GM23248 (cell line): Measurements from ENCODE around the gene CHAF1A. TPM values are rescaled to one million over a fixed set of nuclear protein-coding genes. Genes with fewer than 3 reads are reported as not detected.

ENCODE experiments used
- DNase-seq: peaks from one replicate; pipeline ENCODE4 v3.0.0-alpha.2; 2015
- H2AFZ ChIP-seq: fragments of 200-600 bp; sonication (generic); 2 replicates; pipeline ENCODE4 v1.6.1; 2016; ENCODE audit warnings: antibody characterized with exemption
- H3F3A ChIP-seq: fragments of 200-600 bp; sonication (generic); 2 replicates; pipeline ENCODE4 v1.6.1; 2016; ENCODE audit warnings: mild to moderate bottlenecking, antibody characterized with exemption, mixed run types; ENCODE audit not compliant: insufficient read depth
- H3K27ac ChIP-seq: fragments of 200-600 bp; sonication (generic); 2 replicates; pipeline ENCODE4 v1.5.1; 2016; ENCODE audit warnings: mild to moderate bottlenecking
- H3K27me3 ChIP-seq: fragments of 200-600 bp; sonication (generic); replicated peaks from 2 replicates; pipeline ENCODE4 v1.6.1; 2016; ENCODE audit warnings: mild to moderate bottlenecking; ENCODE audit not compliant: insufficient read depth
- H3K36me3 ChIP-seq: fragments of 200-600 bp; sonication (generic); 2 replicates; pipeline ENCODE4 v1.6.1; 2016; ENCODE audit warnings: low read depth, mild to moderate bottlenecking
- H3K4me1 ChIP-seq: fragments of 200-600 bp; sonication (generic); 2 replicates; pipeline ENCODE4 v1.6.1; 2016; ENCODE audit warnings: mild to moderate bottlenecking; ENCODE audit not compliant: insufficient read depth
- H3K4me2 ChIP-seq: fragments of 200-600 bp; sonication (generic); one replicate; pipeline ENCODE4 v1.6.1; 2016; ENCODE audit warnings: mild to moderate bottlenecking; ENCODE audit not compliant: unreplicated experiment
- H3K4me3 ChIP-seq: fragments of 200-600 bp; sonication (generic); 2 replicates; pipeline ENCODE4 v1.5.1; 2016; ENCODE audit warnings: mild to moderate bottlenecking
- H3K79me2 ChIP-seq: fragments of 200-600 bp; sonication (generic); 2 replicates; pipeline ENCODE4 v1.6.1; 2016; ENCODE audit warnings: mild to moderate bottlenecking; ENCODE audit not compliant: insufficient read depth
- H3K9ac ChIP-seq: fragments of 200-600 bp; sonication (generic); 2 replicates; pipeline ENCODE4 v1.6.1; 2016; ENCODE audit warnings: mild to moderate bottlenecking
- H3K9me2 ChIP-seq: fragments of 200-600 bp; sonication (generic); 2 replicates; pipeline ENCODE4 v1.6.1; 2016; ENCODE audit warnings: mixed run types, mild to moderate bottlenecking, moderate library complexity; ENCODE audit not compliant: insufficient read depth
- H3K9me3 ChIP-seq: fragments of 200-600 bp; sonication (generic); one replicate; pipeline ENCODE4 v1.6.1; 2017; ENCODE audit warnings: low read depth
- H4K20me1 ChIP-seq: fragments of 200-600 bp; sonication (generic); 2 replicates; pipeline ENCODE4 v1.6.0; 2016; ENCODE audit not compliant: insufficient read depth
- EZH2 ChIP-seq: fragments of 200-600 bp; sonication (generic); IDR thresholded peaks from 2 replicates; pipeline ENCODE4 v1.6.1; 2018; ENCODE audit warnings: antibody characterized with exemption, mild to moderate bottlenecking; ENCODE audit not compliant: insufficient read depth, poor library complexity, severe bottlenecking
- EZH2phosphoT487 ChIP-seq: fragments of 200-600 bp; sonication (generic); IDR thresholded peaks from 2 replicates; pipeline ENCODE4 v1.6.1; 2018; ENCODE audit warnings: antibody characterized with exemption, moderate library complexity, mild to moderate bottlenecking, low read depth; ENCODE audit not compliant: insufficient read depth
- WGBS, 2 experiments: methylation state at CpG; one replicate each; pipeline ENCODE4 v1.1.6; 2015 to 2017; ENCODE audit warnings: low lambda C conversion rate in 2 of 2, low coverage in 1 of 2; ENCODE audit errors: missing lambda C conversion rate in 2 of 2; 5-methylcytosine and 5-hydroxymethylcytosine counted together
- in situ Hi-C: fragments of 300-500 bp; cut with MboI; formaldehyde crosslinking; loops from 2 replicates; pipeline ENCODE4 v1.15.0; 2020
- polyA plus RNA-seq: library from polyadenylated mRNA; unstranded; fragments of >200 nt; fragmentation: Nextera tagmentation; extraction: Ambion mirVana; gene quantifications from 2 replicates; pipeline ENCODE4 v1.2.1, GENCODE V29; 2016
- total RNA-seq: library from RNA; depleted of rRNA; stranded (reverse); fragments of >200 nt; shearing (Covaris generic); gene quantifications from 2 replicates; pipeline ENCODE4 v1.2.3, GENCODE V29; 2014

Gene CHAF1A
- total and polyA plus RNA-seq, 2 experiments from 2014 or later: 11.6 to 12.6 TPM

DNA sequence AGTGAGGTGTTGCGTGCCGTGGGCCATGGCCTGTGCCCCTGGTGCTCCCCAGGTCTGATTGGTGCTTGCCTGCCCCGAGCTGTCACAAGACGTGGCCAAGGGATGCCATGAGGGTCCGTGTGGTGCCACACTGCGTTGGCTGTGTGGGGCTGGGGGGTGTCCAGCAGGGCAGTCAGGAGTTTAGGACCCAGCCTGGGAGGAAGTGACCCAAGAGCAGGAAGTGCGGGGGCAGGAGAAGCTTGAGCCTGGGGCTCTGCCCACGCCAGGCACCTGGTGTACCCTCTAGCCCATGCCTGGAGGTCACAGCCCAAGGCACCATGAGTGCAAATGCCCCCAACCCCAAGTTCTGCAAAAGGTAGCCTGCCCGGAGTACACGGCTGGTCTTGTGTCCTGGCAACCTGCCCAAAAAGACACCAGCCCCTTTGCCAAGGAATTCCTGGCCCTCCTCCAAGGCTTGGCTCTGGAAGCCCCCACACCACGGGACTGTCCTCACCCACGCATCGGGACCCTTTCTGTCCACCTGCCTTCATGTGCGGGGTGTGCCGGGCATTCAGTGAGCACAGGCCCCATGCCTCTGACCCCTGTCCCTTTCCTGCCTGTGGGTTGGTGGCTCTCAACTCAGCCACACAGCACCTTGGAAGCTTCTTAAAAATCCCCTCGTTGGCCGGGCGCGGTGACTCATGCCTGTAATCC, 34.2 kb upstream of the CHAF1A start:
- peak overlapping the region; percentile 0 for H3K4me2 ChIP-seq
- no peaks in the 10 kb centered on the region for H4K20me1 ChIP-seq
- H3K4me1 ChIP-seq: peaks cover 48% of the 10 kb centered on the region
- no peak overlapping the region for H2AFZ ChIP-seq
- H3K79me2 ChIP-seq: peaks cover 97% of the 10 kb centered on the region
- no peak for TF ChIP-seq EZH2
- no peak for TF ChIP-seq EZH2phosphoT487
- no peaks in the 10 kb centered on the region for H3K9me2 ChIP-seq
- peak overlapping the region; percentile 49; the same call in 1 of the 2 replicates for H3K9ac ChIP-seq
- WGBS, 2 experiments: 58 to 60% methylated on average over 19 of the region's 19 CpGs
- DNase-seq: no peak
- no peaks in the 10 kb centered on the region for H3K9me3 ChIP-seq
- no peaks in the 10 kb centered on the region for H3K27me3 ChIP-seq
- peaks cover 10% of the 10 kb centered on the region; the same call in 1 of the 2 replicates for H3K36me3 ChIP-seq
- peak overlapping the region; percentile 46; the same call in 1 of the 2 replicates for H3K27ac ChIP-seq
- no peak overlapping the region for H3K4me3 ChIP-seq
- peaks cover 22% of the 10 kb centered on the region for H3F3A ChIP-seq
- in situ Hi-C loops: no loop called here

DNA sequence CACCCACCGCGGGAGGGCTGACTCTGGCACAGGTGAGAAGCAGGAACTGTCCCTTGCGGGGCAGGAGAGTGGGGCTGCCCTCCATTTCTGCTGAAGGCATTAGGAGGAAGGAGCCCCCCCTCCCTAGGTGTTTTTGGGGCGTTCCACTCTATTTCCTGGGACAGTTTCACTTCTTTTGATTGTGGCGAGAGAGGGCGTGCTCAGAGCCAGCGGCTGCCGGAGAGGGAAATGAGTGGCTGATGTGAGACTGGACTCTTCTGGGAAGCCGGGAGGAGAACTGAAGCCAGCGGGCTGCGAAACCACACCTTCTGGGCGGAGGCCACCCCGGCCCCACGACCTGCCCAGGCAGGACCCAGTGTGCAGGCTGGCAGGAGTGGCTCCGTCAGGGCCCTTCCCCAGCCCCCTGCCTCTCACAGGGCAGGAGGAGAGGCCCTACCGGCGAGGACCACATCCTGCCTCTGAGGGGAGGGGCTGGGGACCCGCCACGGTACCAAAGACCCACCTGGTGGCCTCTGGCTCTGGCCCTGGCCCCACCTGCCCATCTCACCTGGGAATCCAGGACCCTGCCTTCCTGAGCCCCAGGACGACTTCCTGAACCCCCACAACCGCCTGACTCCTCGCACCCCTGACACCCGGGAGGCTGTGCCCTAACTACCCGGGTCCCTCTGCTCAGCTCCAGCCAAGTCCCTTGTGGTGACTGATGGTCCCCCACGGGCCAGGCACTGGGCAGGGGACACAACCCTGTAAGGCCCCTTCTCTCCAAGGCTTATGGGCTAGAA, 33.1 kb upstream of the CHAF1A start:
- no peak overlapping the region for H3K4me2 ChIP-seq
- peak overlapping the region; percentile 49 for H3K9ac ChIP-seq

DNA sequence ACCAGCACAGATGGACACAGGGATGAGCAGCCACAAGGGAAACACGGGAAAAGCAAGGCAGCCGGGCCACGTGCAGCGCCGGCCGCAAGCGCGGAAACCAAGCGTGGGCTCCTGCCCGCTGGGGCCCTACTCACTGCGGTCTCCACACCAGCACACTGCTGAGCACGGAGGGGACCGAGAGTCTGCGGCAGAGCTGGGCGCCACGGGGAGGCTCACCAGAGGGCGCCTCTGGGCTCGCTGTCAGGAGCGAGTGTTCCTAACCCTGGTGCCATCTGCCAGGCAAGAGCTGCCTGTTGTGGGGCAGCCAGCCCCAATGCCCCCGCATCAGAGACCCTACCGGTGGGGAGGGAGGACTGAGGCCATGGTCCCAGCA, 32.6 kb upstream of the CHAF1A start:
- H3K27ac ChIP-seq: peak overlapping the region; percentile 46; the same call in 1 of the 2 replicates
- H3K4me1 ChIP-seq: peaks cover 62% of the 10 kb centered on the region
- H3K27me3 ChIP-seq: no peaks in the 10 kb centered on the region
- no peaks in the 10 kb centered on the region for H3K9me3 ChIP-seq
- H3K36me3 ChIP-seq: peaks cover 10% of the 10 kb centered on the region; the same call in 1 of the 2 replicates
- in situ Hi-C loops: no loop called here
- peaks cover 31% of the 10 kb centered on the region for H3F3A ChIP-seq
- no peak overlapping the region for H3K4me3 ChIP-seq
- peaks cover 88% of the 10 kb centered on the region for H3K79me2 ChIP-seq
- 0 out of 2 replicates have a peak overlapping the region, but pooled peaks have one; percentile 49 for H3K9ac ChIP-seq
- DNase-seq: no peak
- H4K20me1 ChIP-seq: no peaks in the 10 kb centered on the region
- no peak overlapping the region for H2AFZ ChIP-seq
- H3K4me2 ChIP-seq: no peak overlapping the region
- H3K9me2 ChIP-seq: no peaks in the 10 kb centered on the region
- TF ChIP-seq EZH2: no peak
- TF ChIP-seq EZH2phosphoT487: no peak
- WGBS, 2 experiments: 77 to 79% methylated on average over 20 of the region's 21 CpGs

More for the DNA sequence above, 33.1 kb upstream of the CHAF1A start:
- DNase-seq: peak; percentile 63
- H3K9me3 ChIP-seq: no peaks in the 10 kb centered on the region
- H3K36me3 ChIP-seq: peaks cover 10% of the 10 kb centered on the region; the same call in 1 of the 2 replicates
- H4K20me1 ChIP-seq: no peaks in the 10 kb centered on the region
- peaks cover 59% of the 10 kb centered on the region for H3K4me1 ChIP-seq
- no peaks in the 10 kb centered on the region for H3K27me3 ChIP-seq
- H2AFZ ChIP-seq: no peak overlapping the region
- 50 to 55% methylated on average over 25 of the region's 25 CpGs for WGBS, 2 experiments
- H3K4me3 ChIP-seq: no peak overlapping the region
- TF ChIP-seq EZH2 (no peak), EZH2phosphoT487 (no peak)
- H3K9me2 ChIP-seq: no peaks in the 10 kb centered on the region
- peak overlapping the region; percentile 46 for H3K27ac ChIP-seq
- H3K79me2 ChIP-seq: peaks cover 91% of the 10 kb centered on the region
- in situ Hi-C loops: no loop called here
- H3F3A ChIP-seq: peaks cover 29% of the 10 kb centered on the region

GRCh38 chr19:4370418-4371041, 31.9 kb upstream of the CHAF1A start:
- Histone ChIP-seq H3K27ac (peak overlapping the region; percentile 97), H3K4me3 (no peak overlapping the region), H3K9me2 (no peaks in the 10 kb centered on the region), H3K4me1 (peaks cover 69% of the 10 kb centered on the region), H3K79me2 (peaks cover 88% of the 10 kb centered on the region), H3K9me3 (no peaks in the 10 kb centered on the region), H3F3A (peaks cover 37% of the 10 kb centered on the region), H4K20me1 (no peaks in the 10 kb centered on the region), H3K9ac (peak overlapping the region; percentile 6; the same call in 1 of the 2 replicates), H3K4me2 (no peak overlapping the region), H3K36me3 (peaks cover 5% of the 10 kb centered on the region; the same call in 1 of the 2 replicates), H3K27me3 (no peaks in the 10 kb centered on the region), H2AFZ (no peak overlapping the region)
- DNase-seq: no peak
- in situ Hi-C loops: no loop called here
- TF ChIP-seq EZH2 (no peak), EZH2phosphoT487 (no peak)
- WGBS, 2 experiments: 79 to 80% methylated on average over 15 of the region's 15 CpGs
